Mucosa of descending colon (tissue), 3 donors: ENCODE results near the gene STON2. TPM values are rescaled to one million over a fixed set of nuclear protein-coding genes. Genes with fewer than 3 reads are reported as not detected.

ENCODE experiments used
- ATAC-seq: fragments of 200-7000 bp; cut with Tn5 transposase; one replicate; pipeline ENCODE4 v1.9.1; 2020; ENCODE audit warnings: mild to moderate bottlenecking, moderate library complexity
- DNase-seq, 3 donors: peaks; one replicate each; pipeline ENCODE4 v3.0.0-alpha.2; 2020
- H3K36me3 ChIP-seq: fragments of 200-600 bp; one replicate; pipeline ENCODE4 v1.8.0; 2021; ENCODE audit warnings: low read depth, mild to moderate bottlenecking
- H3K4me1 ChIP-seq: fragments of 200-600 bp; one replicate; pipeline ENCODE4 v1.8.0; 2021; ENCODE audit warnings: low read depth, mild to moderate bottlenecking
- H3K4me3 ChIP-seq: fragments of 200-600 bp; one replicate; pipeline ENCODE4 v1.8.0; 2021; ENCODE audit warnings: mild to moderate bottlenecking
- H3K9me3 ChIP-seq: fragments of 200-600 bp; one replicate; pipeline ENCODE4 v1.8.0; 2021; ENCODE audit warnings: mild to moderate bottlenecking
- CTCF ChIP-seq: fragments of 200-600 bp; IDR thresholded peaks from one replicate; pipeline ENCODE4 v1.8.0; 2022; ENCODE audit warnings: antibody characterized with exemption, mild to moderate bottlenecking
- intact Hi-C, 2 donors: fragments of 100-400 bp; cut with DNase I in 1 of 2; cut with micrococcal nuclease in 1 of 2; formaldehyde crosslinking; loops; one replicate each; pipeline versions ENCODE4 v1.11.0 to v1.11.1; 2022; cut with DNase I, micrococcal nuclease
- total RNA-seq, 3 donors: library from RNA; stranded (reverse); fragmentation: NEBNext Ultra II Directional in 2 of 3; extraction: Animal tissue kit (Norgen Biotek cat#: 25700) in 2 of 3; gene quantifications; one replicate each; pipeline versions ENCODE4 v1.2.1 to v1.2.4, GENCODE V29; 2021 to 2023
- donor health status: DM: no; HTN: no; CAD: no; lungs with moderate emphysema.
- donor health status: DM: no; HTN: no; CAD: no.
- donor health status: DM: no; HTN: yes; CAD: no.

The STON2 gene
- total RNA-seq, 3 donors from 2014 or later: 17.1 to 31.1 (median 20.7) TPM

DNA sequence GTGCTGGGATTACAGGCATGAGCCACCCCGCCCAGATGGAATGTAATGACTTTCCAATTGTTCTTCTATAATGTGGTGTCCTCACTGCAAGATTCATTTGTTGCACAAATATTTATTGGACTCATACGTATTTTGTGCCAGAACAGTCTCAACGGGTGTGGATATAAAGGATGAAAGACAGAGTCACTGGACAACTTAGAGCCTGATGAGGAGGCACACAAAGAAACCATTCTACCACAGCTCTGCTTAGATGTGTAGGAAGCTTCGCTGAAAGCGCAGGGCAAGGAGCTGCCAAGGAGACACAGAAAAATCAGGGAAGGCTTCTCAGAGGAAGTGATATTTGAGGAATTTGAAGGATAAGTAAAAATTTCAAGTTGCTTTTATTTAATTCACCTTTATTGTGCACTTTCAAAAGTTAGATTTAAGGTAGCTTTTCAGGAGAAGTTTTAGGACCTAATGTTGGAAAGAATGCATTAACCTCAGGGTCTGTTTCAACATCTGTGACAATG is 41.6 kb upstream of the STON2 start:
- peaks cover 4% of the 10 kb centered on the region for H3K4me1 ChIP-seq
- no peaks in the 10 kb centered on the region for H3K36me3 ChIP-seq
- TF ChIP-seq CTCF: no peak
- ATAC-seq (no peak), DNase-seq (no peak)
- intact Hi-C loops: no loop called here
- no peak overlapping the region for H3K4me3 ChIP-seq
- H3K9me3 ChIP-seq: no peaks in the 10 kb centered on the region

GRCh38 chr14:81440041-81440440 is 39.9 kb upstream of the STON2 start:
- ATAC-seq (no peak), DNase-seq (no peak)
- no peaks in the 10 kb centered on the region for H3K36me3 ChIP-seq
- no peak overlapping the region for H3K4me3 ChIP-seq
- TF ChIP-seq CTCF: no peak
- H3K4me1 ChIP-seq: peaks cover 13% of the 10 kb centered on the region
- H3K9me3 ChIP-seq: no peaks in the 10 kb centered on the region
- intact Hi-C loops: no loop called here

- intact Hi-C loops: no loop called here
- Histone ChIP-seq H3K36me3 (no peaks in the 10 kb centered on the region), H3K9me3 (no peaks in the 10 kb centered on the region), H3K4me3 (no peak overlapping the region), H3K4me1 (peaks cover 13% of the 10 kb centered on the region)
- DNase-seq (no peak), ATAC-seq (peak; percentile 5)
- no peak for TF ChIP-seq CTCF
Observed at GRCh38 chr14:81437244-81437643, 37.1 kb upstream of the STON2 start.

GRCh38 chr14:81436296-81437138 is 36.4 kb upstream of the STON2 start:
- Histone ChIP-seq H3K36me3 (no peaks in the 10 kb centered on the region), H3K9me3 (no peaks in the 10 kb centered on the region), H3K4me3 (peak overlapping the region; percentile 14), H3K4me1 (peaks cover 13% of the 10 kb centered on the region)
- ATAC-seq (peak; percentile 98), DNase-seq (peak; percentile 73 to 88 (median 79))
- TF ChIP-seq CTCF: no peak
- intact Hi-C loops: no loop called here

- Histone ChIP-seq H3K36me3 (no peaks in the 10 kb centered on the region), H3K4me1 (peaks cover 13% of the 10 kb centered on the region), H3K4me3 (peak overlapping the region; percentile 14), H3K9me3 (no peaks in the 10 kb centered on the region)
- peak; percentile 57 for ATAC-seq
- no peak for TF ChIP-seq CTCF
- peak; percentile 30 to 61 (median 60) for DNase-seq
- intact Hi-C loops: no loop called here
Observed at GRCh38 chr14:81435391-81436295, 35.5 kb upstream of the STON2 start.
